Measurements from ENCODE around the gene POMGNT1. TPM values are rescaled to one million over a fixed set of nuclear protein-coding genes. Genes with fewer than 3 reads are reported as not detected.
"Not testable (repeated sequence)": the region's sequence is repeated elsewhere in the genome, so short reads cannot be mapped to it uniquely, and the experiment has no call there.

Gene POMGNT1
- total RNA-seq: 42.0 TPM

- DNase-seq (ENCODE audit: low read depth in 2 of 3, low spot score in 2 of 3): peak; percentile 30 to 75 (median 45)
Measured at GRCh38 chr1:46197964-46198811, at the start of gene POMGNT1. POMGNT1 (minus strand) TSS chr1:46198434; CDS start chr1:46197821, 613 bp downstream.

GRCh38 chr1:46247436-46248121, 49.3 kb upstream of the POMGNT1 start, which contains the start of gene RAD54L:
RAD54L (plus strand) TSS chr1:46247763; CDS start chr1:46248406, 643 bp downstream.
- DNase-seq (ENCODE audit: low read depth in 2 of 3, low spot score in 2 of 3): peak; percentile 84 to 99 (median 98)

- DNase-seq (ENCODE audit: low read depth in 2 of 3, low spot score in 2 of 3): peak in 2 of 3 donors; percentile 83 to 88
Measured at GRCh38 chr1:46246548-46247435, 48.6 kb upstream of the POMGNT1 start.

GRCh38 chr1:46246136-46246535, 47.9 kb upstream of the POMGNT1 start:
- not testable (repeated sequence) for DNase-seq (ENCODE audit: low read depth in 2 of 3, low spot score in 2 of 3)

- DNase-seq (ENCODE audit: low read depth in 2 of 3, low spot score in 2 of 3): peak in 2 of 3 donors; percentile 37 to 73
Measured at GRCh38 chr1:46244656-46245371, 46.6 kb upstream of the POMGNT1 start.

DNA sequence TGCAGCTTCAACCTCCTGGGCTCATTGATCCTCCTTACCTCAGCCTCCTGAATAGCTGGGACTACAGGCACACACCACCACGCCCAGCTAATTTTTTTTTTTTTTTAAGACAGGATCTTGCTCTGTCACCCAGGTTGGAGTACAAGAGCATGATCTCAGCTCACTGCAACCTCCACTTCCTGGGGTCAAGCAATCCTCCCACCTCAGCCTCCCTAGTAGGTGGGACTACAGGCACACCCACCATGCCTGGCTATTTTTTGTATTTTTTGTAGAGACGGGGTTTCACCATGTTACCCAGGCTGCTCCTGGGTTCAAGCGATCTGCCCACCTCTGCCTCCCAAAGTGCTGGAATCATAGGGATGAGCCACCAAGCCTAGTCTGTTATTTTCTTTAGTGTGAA, 45.6 kb upstream of the POMGNT1 start:
- not testable (repeated sequence) for DNase-seq (ENCODE audit: low read depth in 2 of 3, low spot score in 2 of 3)

- no peak for DNase-seq (ENCODE audit: low read depth in 2 of 3, low spot score in 2 of 3)
Measured at GRCh38 chr1:46242918-46243317, 44.7 kb upstream of the POMGNT1 start.

DNA sequence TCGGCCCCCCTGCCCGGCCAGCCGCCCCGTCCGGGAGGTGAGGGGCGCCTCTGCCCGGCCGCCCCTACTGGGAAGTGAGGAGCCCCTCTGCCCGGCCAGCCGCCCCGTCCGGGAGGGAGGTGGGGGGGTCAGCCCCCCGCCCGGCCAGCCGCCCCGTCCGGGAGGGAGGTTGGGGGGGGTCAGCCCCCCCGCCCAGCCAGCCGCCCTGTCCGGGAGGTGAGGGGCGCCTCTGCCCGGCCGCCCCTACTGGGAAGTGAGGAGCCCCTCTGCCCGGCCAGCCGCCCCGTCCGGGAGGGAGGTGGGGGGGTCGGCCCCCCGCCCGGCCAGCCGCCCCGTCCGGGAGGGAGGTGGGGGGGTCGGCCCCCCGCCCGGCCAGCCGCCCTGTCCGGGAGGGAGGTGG, 43.5 kb upstream of the POMGNT1 start:
- DNase-seq (ENCODE audit: low read depth in 2 of 3, low spot score in 2 of 3): not testable (repeated sequence)

GRCh38 chr1:46238865-46239264, 40.6 kb upstream of the POMGNT1 start:
- DNase-seq (ENCODE audit: low read depth in 2 of 3, low spot score in 2 of 3): not testable (repeated sequence)

DNA sequence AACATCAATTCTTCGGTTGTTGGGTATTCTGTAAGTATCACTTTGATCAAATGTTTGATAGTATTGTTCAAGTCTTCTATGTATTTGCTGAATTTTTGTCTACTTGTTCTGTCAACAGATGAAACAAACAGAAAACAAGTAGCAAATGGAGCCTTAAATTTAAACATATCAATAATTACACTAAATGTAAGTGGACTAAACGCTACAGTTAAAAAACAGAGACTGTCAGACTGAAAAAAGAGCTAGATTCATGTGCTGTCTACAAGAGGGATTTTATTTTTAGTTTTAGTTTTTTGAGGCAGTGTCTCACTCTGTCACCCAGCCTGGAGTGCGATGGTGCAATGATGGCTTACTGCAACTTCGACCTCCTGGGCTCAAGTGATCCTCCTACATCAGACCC, 38.6 kb upstream of the POMGNT1 start:
- no peak for DNase-seq (ENCODE audit: low read depth in 2 of 3, low spot score in 2 of 3)

DNA sequence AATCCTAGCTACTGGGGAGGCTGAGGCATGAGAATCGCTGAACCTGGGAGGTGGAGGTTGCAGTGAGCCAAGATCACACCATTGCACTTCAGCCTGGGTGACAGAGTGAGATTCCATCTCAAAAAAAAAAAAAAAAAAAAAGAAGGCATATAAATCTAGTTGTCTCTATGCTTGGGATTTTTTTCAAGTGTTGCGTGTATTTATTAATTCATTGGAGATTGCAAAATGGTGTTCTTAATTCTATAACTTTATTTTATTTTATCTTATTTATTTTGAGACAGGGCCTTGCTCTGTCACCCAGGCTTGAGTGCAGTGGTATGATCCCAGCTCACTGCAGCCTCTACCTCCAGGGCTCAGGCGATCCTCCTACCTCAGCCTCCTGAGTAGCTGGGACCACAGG, 33.0 kb upstream of the POMGNT1 start:
- DNase-seq (ENCODE audit: low read depth in 2 of 3, low spot score in 2 of 3): not testable (repeated sequence)

GRCh38 chr1:46224966-46225365, 26.7 kb upstream of the POMGNT1 start:
- DNase-seq (ENCODE audit: low read depth in 2 of 3, low spot score in 2 of 3): no peak

GRCh38 chr1:46223472-46223943, 25.3 kb upstream of the POMGNT1 start:
- peak in 2 of 3 donors; percentile 72 to 87 for DNase-seq (ENCODE audit: low read depth in 2 of 3, low spot score in 2 of 3)

DNA sequence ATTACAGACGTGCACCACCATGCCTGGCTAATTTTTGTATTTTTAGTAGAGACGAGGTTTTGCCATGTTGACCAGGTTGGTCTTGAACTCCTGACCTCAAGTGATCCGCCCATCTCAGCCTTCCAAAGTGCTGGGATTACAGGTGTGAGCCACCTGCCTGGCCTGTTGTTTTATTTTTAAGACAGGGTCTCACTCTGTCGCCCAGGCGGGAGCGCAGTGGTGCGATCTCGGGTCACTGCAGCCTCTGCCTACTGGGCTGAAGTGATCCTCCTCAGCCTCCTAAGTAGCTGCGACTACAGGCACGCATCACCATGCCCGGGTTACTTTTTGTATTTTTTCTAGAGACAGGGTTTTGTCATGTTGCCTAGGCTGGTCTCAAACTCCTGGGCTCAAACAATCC, 24.8 kb upstream of the POMGNT1 start:
- DNase-seq (ENCODE audit: low read depth in 2 of 3, low spot score in 2 of 3): not testable (repeated sequence)

GRCh38 chr1:46221749-46222148, 23.5 kb upstream of the POMGNT1 start:
- DNase-seq (ENCODE audit: low read depth in 2 of 3, low spot score in 2 of 3): no peak

DNA sequence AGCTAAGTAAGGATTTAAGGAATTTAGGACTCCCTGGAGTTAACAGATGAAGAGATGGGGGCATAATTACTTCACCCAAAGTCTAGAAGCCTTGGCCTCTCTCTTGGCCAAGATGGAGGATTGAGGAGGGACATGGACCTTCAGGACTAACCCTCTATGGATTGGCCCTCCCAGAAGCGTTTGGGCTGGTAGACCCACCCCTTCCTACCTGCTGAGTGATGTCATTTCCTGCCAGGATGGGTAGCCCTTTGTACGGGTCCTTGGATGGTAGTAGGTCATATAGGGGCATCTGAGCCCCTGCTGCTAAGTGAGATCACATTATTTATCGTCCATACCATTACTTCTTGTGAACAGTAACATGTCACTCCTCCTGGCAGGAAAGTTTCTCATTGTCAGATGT, 22.6 kb upstream of the POMGNT1 start:
- no peak for DNase-seq (ENCODE audit: low read depth in 2 of 3, low spot score in 2 of 3)

DNA sequence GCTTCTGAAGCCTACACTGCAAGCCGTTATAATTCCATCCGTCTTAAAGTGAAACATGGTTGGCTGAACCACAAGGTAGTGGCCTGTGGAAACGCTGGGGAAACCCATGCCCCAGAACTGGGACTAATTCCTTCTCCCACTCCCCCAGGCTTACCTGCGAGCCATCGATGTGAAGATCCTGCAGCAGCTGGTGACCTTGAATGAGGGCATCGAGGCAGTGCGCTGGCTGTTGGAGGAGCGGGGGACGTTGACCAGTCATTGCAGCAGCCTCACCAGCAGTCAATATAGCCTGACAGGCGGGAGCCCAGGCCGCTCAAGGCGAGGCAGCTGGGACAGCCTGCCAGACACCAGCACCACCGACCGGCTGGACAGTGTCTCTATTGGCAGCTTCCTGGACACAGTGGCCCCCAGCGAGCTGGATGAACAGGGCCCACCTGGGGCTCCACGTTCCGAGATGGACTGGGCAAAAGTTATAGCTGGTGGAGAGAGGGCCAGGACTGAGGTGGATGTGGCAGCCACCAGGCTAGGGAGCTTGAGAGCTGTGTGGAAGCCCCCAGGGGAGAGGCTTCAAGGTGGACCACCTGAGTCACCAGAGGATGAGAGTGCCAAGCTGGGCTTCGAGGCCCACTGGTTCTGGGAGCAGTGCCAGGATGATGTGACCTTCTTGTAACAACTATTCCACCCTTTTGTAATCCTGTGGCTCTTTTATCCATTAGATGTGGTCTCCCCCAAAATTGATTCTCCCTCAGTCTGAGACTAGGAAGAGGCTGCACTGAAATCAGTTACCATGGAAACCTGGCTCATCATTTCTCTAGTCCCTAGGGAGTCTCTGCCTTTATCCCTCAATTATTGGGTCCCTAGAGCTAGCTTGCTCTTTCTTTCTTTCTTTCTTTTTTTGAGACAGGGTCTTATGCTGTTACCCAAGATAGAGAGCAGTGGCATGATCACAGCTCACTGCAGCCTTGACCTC, 21.6 kb upstream of the POMGNT1 start:
- DNase-seq (ENCODE audit: low read depth in 2 of 3, low spot score in 2 of 3): no peak

DNA sequence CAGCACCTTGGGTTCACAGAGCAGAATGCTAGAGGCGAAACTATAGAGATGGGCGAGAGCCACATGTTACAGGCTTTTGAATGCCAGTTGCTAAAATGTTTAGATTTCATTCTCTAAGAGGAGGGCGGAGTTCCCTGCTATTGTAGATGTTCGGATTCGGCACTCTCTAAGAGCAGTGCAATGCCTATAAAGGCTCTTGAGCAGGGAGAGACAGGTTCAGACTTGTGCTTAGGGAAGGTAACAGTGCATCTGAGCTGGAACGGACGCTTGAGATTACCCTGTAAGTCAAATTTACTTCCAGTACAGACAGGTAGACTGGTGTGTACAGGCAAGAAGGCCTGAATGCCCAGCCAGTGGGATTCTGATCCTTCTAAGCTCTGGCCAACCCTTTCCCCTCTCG, 20.2 kb upstream of the POMGNT1 start:
- DNase-seq (ENCODE audit: low read depth in 2 of 3, low spot score in 2 of 3): no peak

- no peak for DNase-seq (ENCODE audit: low read depth in 2 of 3, low spot score in 2 of 3)
Measured at GRCh38 chr1:46215504-46215903, 17.3 kb upstream of the POMGNT1 start.
